ENCODE results near the gene ING3. TPM values are rescaled to one million over a fixed set of nuclear protein-coding genes. Genes with fewer than 3 reads are reported as not detected.

Gene ING3
- polyA plus RNA-seq, 1 experiment = 4.4 TPM

DNA sequence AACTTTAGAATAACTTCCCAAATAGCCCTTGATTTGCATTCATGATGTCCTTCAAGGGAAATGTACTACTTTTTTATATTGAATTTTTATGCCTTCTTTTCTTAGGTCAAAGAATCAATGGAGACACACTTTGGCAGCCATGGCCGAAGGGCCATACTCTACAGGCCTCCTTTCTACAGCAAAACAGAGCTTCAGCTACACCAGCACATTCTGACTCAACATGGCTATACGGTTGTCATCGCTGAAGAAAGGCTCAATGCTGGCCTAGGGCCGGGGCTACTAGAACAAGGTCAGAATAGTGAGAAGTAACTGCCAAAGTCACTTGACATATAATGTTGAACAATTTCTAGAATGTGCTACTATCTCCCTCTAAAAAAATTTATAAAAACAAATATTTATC lies 65.0 kb downstream of the ING3 start:
- H3K36me3 ChIP-seq (ENCODE audit: control insufficient read depth, insufficient read depth, low read length) = no peaks in the 10 kb centered on the region; the same call in 1 of the 2 replicates
- DNase-seq (ENCODE audit: low read depth) = no peak
- CTCF ChIA-PET = interaction anchor here (1.1 to 2.6 kb wide), 3 partner anchors 8 to 28 kb away, joined by 3 to 11 read pairs (median 10); partner anchors contain the start of gene CPED1
- H3K27me3 ChIP-seq (ENCODE audit: control insufficient read depth, insufficient read depth, low read length) = no peaks in the 10 kb centered on the region
- TF ChIP-seq, protein P1, sequence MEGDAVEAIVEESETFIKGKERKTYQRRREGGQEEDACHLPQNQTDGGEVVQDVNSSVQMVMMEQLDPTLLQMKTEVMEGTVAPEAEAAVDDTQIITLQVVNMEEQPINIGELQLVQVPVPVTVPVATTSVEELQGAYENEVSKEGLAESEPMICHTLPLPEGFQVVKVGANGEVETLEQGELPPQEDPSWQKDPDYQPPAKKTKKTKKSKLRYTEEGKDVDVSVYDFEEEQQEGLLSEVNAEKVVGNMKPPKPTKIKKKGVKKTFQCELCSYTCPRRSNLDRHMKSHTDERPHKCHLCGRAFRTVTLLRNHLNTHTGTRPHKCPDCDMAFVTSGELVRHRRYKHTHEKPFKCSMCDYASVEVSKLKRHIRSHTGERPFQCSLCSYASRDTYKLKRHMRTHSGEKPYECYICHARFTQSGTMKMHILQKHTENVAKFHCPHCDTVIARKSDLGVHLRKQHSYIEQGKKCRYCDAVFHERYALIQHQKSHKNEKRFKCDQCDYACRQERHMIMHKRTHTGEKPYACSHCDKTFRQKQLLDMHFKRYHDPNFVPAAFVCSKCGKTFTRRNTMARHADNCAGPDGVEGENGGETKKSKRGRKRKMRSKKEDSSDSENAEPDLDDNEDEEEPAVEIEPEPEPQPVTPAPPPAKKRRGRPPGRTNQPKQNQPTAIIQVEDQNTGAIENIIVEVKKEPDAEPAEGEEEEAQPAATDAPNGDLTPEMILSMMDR (IDR thresholded peaks at IDR 0.05; ENCODE audit: insufficient read depth, low read depth, low read length) = no peak
- POLR2A ChIA-PET = no interaction called here
- no peak overlapping the region for H3K4me3 ChIP-seq (ENCODE audit: low read depth, low read length)

DNA sequence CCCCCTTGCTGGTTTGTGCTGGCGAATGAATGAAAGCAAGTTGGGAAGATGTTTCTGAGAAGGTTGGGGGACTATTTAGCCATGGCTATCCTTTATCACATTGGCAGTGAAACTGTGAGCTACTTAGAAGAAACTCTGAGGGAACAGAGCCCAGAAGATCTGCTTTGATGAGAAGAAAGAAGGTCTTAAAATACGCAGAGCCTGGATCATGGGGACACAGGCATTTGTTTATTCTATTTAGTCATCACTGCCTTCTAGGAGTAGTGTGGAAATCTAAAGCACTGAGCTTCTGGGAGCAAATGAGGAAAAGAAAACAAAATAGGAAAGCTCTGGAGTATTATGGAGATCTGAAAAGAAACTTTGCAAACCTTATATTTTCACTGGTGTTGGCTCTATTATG lies 66.4 kb downstream of the ING3 start:
- Histone ChIP-seq H3K4me3 (ENCODE audit: low read depth, low read length) (no peak overlapping the region), H3K36me3 (ENCODE audit: control insufficient read depth, insufficient read depth, low read length) (no peaks in the 10 kb centered on the region; the same call in 1 of the 2 replicates), H3K27me3 (ENCODE audit: control insufficient read depth, insufficient read depth, low read length) (no peaks in the 10 kb centered on the region)
- TF ChIP-seq, protein P1 (IDR thresholded peaks at IDR 0.05; ENCODE audit: insufficient read depth, low read depth, low read length) = no peak
- POLR2A ChIA-PET = no interaction called here
- DNase-seq (ENCODE audit: low read depth) = peak; percentile 37
- CTCF ChIA-PET = interaction anchor here (0.5 to 2.6 kb wide), 7 partner anchors 12 to 84 kb away, joined by 3 to 11 read pairs (median 4); partner anchors contain the start of gene CPED1

DNA sequence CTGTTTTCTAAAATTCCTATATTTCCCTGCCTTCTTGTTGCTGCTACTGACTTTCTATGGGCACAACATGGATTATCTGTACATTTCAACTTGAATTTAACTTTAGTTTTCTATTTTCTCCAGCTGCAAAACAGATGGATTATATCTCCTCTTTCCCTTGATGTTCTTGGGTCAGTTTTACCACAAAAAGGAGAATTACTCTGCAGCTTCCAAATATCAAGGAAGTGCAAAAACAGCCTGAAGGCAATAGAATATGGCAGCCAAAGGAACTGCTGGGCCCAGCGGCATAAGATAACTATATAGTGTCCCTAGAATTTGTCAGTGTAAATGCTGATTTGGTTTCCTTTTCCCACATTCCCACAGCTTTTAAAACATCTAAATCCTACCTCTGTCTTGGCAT lies 67.0 kb downstream of the ING3 start:
- ChIA-PET CTCF (interaction anchor here (0.5 to 2.6 kb wide), 6 partner anchors 11 to 84 kb away, joined by 3 to 11 read pairs (median 5); partner anchors contain the start of gene CPED1), POLR2A (no interaction called here)
- TF ChIP-seq, protein P1 (IDR thresholded peaks at IDR 0.05; ENCODE audit: insufficient read depth, low read depth, low read length) = no peak
- no peak overlapping the region for H3K4me3 ChIP-seq (ENCODE audit: low read depth, low read length)
- no peak for DNase-seq (ENCODE audit: low read depth)
- no peaks in the 10 kb centered on the region; the same call in 1 of the 2 replicates for H3K36me3 ChIP-seq (ENCODE audit: control insufficient read depth, insufficient read depth, low read length)
- no peaks in the 10 kb centered on the region for H3K27me3 ChIP-seq (ENCODE audit: control insufficient read depth, insufficient read depth, low read length)

DNA sequence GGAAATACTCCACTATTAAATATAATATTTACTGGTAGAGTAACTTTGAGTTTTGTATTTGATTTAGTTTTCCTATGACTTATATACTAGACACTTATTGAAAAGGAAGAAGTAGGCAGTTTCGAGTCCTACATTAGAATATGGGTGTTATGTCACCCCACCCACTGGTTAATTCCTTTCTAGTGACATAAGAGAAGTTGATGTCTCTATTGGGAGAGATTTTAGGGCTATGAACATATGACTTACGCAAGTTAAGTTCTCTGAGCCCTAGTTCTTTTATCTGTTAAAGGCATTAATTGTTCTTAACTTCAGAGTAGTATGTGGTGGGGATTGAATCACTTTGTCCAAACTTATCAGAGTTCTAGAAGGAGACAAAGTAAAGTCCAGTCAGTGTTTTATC lies 68.4 kb downstream of the ING3 start:
- Histone ChIP-seq H3K36me3 (ENCODE audit: control insufficient read depth, insufficient read depth, low read length) (no peaks in the 10 kb centered on the region; the same call in 1 of the 2 replicates), H3K27me3 (ENCODE audit: control insufficient read depth, insufficient read depth, low read length) (no peaks in the 10 kb centered on the region), H3K4me3 (ENCODE audit: low read depth, low read length) (no peak overlapping the region)
- DNase-seq (ENCODE audit: low read depth) = no peak
- TF ChIP-seq, protein P1 (IDR thresholded peaks at IDR 0.05; ENCODE audit: insufficient read depth, low read depth, low read length) = no peak
- ChIA-PET CTCF (no interaction called here), POLR2A (no interaction called here)

DNA sequence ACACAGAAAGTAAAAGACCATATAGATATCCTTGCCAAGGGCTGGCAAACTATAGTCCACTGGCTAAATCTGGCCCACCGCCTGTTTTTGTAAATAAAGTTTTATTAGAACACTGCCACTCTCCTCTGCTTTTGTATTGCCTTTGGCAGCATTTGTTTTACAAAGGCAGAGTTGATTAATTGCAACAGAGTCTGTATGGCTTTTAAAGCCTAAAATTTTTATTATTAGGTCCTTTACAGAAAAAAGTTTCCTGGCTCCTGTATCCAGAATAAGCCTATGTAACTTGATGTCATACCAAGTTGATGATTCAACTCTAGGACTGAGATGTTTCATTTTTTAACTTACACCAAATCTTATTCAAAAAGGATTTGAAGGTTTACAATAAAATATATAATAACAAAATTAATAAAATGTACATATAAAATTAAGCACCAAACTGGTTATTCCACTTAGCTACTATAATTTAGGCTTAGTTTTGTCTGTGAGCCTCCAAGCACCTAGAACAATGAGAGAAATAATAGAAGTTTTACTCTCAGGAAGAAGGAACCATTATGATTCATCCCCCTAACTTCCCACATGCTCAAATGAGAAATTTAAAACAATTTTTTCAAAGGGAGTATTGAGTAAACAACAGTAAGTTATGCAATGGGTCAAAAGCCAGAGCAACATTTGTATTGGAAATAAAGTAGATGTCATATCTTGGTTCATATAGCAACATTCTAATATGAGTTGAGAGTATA lies 69.8 kb downstream of the ING3 start:
- H3K27me3 ChIP-seq (ENCODE audit: control insufficient read depth, insufficient read depth, low read length) = no peaks in the 10 kb centered on the region
- ChIA-PET POLR2A (no interaction called here), CTCF (interaction anchor here (2.5 kb wide), 1 partner anchor 18 kb away, joined by 5 read pairs; no protein-coding TSS in a partner anchor)
- TF ChIP-seq, protein P1 (IDR thresholded peaks at IDR 0.05; ENCODE audit: insufficient read depth, low read depth, low read length) = no peak
- no peak overlapping the region for H3K4me3 ChIP-seq (ENCODE audit: low read depth, low read length)
- H3K36me3 ChIP-seq (ENCODE audit: control insufficient read depth, insufficient read depth, low read length) = no peaks in the 10 kb centered on the region; the same call in 1 of the 2 replicates
- no peak for DNase-seq (ENCODE audit: low read depth)
